ENCODE results near the gene DCDC2C.

DNA sequence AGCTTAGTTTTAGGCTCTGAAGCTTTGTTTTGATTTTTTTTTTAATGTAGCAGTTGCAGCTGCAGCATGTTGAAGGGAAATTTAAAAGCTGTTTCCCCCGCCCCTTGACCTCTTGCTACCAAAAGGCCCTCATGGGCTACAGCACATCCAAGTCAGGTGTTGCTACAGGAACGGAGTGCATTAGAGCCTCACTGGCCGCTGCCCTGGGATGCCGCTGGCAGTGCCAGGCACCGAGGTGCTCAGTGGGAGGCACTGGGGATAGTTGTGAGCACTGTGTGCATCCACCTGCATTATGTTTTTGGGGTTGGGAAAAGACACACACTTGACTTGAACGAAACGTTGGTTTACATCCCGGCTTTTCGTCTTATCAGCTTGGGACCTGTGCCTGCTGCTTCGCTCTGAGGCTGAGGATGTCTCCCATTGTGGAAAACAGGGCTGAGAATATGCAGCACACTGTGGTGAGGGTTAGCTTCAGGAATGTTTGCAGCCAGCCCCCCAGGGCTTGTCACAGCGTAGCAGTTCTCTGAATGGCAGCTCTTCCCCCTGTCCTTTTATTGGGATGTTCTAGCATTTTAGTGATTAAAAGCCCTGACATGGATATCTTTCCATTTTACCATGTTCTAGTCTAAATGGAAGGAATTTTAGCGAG lies 24.1 kb downstream of the DCDC2C start:
- TF ChIP-seq EZH2 (IDR thresholded peaks at IDR 0.05; ENCODE audit: low read length, unreplicated experiment) (no peak), EZH2phosphoT487 (IDR thresholded peaks at IDR 0.05; ENCODE audit: borderline replicate concordance, low read length) (no peak)
- TF ChIP-seq, protein P1, sequence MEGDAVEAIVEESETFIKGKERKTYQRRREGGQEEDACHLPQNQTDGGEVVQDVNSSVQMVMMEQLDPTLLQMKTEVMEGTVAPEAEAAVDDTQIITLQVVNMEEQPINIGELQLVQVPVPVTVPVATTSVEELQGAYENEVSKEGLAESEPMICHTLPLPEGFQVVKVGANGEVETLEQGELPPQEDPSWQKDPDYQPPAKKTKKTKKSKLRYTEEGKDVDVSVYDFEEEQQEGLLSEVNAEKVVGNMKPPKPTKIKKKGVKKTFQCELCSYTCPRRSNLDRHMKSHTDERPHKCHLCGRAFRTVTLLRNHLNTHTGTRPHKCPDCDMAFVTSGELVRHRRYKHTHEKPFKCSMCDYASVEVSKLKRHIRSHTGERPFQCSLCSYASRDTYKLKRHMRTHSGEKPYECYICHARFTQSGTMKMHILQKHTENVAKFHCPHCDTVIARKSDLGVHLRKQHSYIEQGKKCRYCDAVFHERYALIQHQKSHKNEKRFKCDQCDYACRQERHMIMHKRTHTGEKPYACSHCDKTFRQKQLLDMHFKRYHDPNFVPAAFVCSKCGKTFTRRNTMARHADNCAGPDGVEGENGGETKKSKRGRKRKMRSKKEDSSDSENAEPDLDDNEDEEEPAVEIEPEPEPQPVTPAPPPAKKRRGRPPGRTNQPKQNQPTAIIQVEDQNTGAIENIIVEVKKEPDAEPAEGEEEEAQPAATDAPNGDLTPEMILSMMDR (conservative IDR thresholded peaks at IDR 0.05; ENCODE audit: low read depth, low read length), result no peak
